Activated T-cell treated with anti-CD3 and anti-CD28 coated beads, Interleukin-2, amount 50 U/mL, for 48 hours (primary cell): ENCODE data around the gene PVALB.

Source experiments
- DNase-seq, 2 experiments: peaks; one replicate each; pipeline ENCODE4 v3.0.0-alpha.2; 2020

Gene PVALB

GRCh38 chr22:36816636-36817524 is at the start of gene PVALB:
PVALB (minus strand) TSS chr22:36817035; CDS start chr22:36817005, 30 bp downstream.
- DNase-seq = peak in 1 of 2 experiments; percentile 20

- DNase-seq = no peak
Measured at GRCh38 chr22:36865346-36865745, 48.5 kb upstream of the PVALB start.

- no peak for DNase-seq
Measured at GRCh38 chr22:36864454-36865215, 47.8 kb upstream of the PVALB start.

- no peak for DNase-seq
Measured at GRCh38 chr22:36863979-36864378, 47.1 kb upstream of the PVALB start.

GRCh38 chr22:36863281-36863680 is 46.4 kb upstream of the PVALB start:
- no peak for DNase-seq

- no peak for DNase-seq
Measured at GRCh38 chr22:36862251-36863242, 45.7 kb upstream of the PVALB start.

- DNase-seq = peak; percentile 77 to 79
Measured at GRCh38 chr22:36860821-36861659, 44.2 kb upstream of the PVALB start, which contains the start of gene NCF4. NCF4 (plus strand) TSS chr22:36861006; CDS start chr22:36861172, 166 bp downstream.

GRCh38 chr22:36860438-36860820 is 43.6 kb upstream of the PVALB start:
- DNase-seq = no peak

GRCh38 chr22:36860017-36860416 is 43.2 kb upstream of the PVALB start:
- DNase-seq = no peak

GRCh38 chr22:36858966-36859365 is 42.1 kb upstream of the PVALB start:
- no peak for DNase-seq

GRCh38 chr22:36858156-36858555 is 41.3 kb upstream of the PVALB start:
- DNase-seq = no peak

- DNase-seq = no peak
Measured at GRCh38 chr22:36856792-36857135, 39.9 kb upstream of the PVALB start.

- peak; percentile 98 to 99 for DNase-seq
Measured at GRCh38 chr22:36856121-36856791, 39.4 kb upstream of the PVALB start.

- no peak for DNase-seq
Measured at GRCh38 chr22:36855478-36855877, 38.6 kb upstream of the PVALB start.

GRCh38 chr22:36853407-36854099 is 36.7 kb upstream of the PVALB start:
- peak; percentile 95 to 98 for DNase-seq

- no peak for DNase-seq
Measured at GRCh38 chr22:36852056-36852973, 35.5 kb upstream of the PVALB start.

- no peak for DNase-seq
Measured at GRCh38 chr22:36850682-36851081, 33.8 kb upstream of the PVALB start.

GRCh38 chr22:36850056-36850455 is 33.2 kb upstream of the PVALB start:
- no peak for DNase-seq

- no peak for DNase-seq
Measured at GRCh38 chr22:36846949-36847348, 30.1 kb upstream of the PVALB start.
